Endothelial cell of hepatic sinusoid (primary cell): Measurements from ENCODE around the gene ABHD2.
"Not testable (repeated sequence)": the region's sequence is repeated elsewhere in the genome, so short reads cannot be mapped to it uniquely, and the experiment has no call there.

ENCODE experiments used
- in situ Hi-C: cut with HindIII; loops from 2 replicates; pipeline ENCODE4 v1.10.0; 2017; ENCODE audit warnings: low sequenced_read_pairs

The ABHD2 gene, protein sequence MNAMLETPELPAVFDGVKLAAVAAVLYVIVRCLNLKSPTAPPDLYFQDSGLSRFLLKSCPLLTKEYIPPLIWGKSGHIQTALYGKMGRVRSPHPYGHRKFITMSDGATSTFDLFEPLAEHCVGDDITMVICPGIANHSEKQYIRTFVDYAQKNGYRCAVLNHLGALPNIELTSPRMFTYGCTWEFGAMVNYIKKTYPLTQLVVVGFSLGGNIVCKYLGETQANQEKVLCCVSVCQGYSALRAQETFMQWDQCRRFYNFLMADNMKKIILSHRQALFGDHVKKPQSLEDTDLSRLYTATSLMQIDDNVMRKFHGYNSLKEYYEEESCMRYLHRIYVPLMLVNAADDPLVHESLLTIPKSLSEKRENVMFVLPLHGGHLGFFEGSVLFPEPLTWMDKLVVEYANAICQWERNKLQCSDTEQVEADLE

DNA sequence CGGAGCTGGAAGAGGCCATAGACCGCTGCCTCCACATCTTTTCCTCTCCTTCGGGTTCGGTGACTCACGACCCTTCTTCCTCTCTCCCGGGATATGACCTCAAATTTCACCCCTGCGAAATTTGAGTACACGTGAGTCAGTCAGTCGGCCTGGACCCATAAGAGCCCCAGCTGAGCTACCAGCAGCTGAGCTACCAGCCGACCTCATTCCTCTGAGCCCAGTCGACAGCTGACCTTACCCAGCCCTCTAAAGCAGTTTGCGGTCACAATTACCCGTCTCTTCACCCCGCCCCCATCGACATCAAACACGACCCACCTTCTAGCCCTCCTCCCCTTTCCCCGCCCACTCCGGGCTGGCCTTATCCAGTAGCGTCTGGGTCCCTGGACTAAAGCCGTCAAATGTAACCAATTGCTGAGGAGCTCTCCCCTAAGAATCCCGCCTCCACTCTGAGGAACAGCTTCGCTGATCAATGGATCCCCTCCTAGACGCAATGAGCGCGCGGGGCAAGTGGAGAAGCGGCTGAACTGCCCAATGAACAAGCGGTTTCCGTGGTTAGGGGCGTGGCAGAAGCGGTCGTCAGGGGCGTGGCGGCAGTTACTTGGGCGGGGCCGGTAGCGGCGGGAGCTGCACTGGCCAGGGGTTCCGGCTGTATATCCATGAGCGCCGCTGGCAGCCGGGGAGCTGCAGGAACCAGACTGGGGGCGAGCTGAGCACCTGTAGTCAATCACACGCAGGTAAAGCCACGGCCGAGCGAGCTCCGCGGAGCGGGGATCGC, at the start of gene ABHD2:
Gene ABHD2, plus strand, starts transcription at position 627 of the 775 bp plus-strand sequence. CDS start 27,872 bp downstream, outside the sequence.
- in situ Hi-C loops: no loop called here

DNA sequence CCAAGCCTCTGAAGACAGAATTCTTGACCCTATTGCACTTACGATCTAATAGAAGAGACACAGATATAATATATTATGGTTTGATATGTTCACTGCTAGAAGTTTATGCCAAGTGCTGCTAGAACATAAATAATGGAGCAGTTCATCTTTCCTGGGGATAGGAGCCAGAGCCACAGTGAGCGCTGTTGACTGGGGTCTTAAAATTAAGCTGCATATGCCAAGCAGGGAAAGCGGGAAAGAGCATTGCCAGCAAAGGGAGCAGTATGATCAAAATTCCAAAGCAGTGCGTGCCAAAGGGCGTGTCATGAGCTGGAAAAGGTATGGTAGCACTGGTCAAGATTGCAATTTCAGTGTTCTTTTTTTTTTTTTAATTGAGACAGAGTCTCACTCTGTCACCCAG, 49.1 kb upstream of the ABHD2 start:
- in situ Hi-C loops: no loop called here

DNA sequence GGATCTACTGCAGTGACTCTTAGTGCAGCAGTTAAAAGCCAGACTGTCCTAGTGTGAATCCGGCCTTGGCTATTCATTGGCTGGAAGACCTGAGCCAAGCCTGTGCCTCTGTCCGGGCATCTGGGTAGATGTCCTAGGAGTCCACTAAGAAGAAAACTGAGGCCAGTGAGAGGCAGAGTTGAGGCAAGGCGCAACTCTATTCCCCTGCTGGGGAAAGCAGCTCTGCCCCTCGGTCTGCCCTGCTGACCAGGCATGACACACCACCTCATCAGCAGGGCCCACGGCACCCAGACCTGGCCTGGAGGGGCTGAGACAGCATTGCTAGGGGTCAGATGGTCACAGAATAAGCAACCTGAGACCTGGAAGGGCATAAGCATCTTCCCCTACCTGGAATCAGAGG, 46.7 kb upstream of the ABHD2 start:
- in situ Hi-C loops: no loop called here

DNA sequence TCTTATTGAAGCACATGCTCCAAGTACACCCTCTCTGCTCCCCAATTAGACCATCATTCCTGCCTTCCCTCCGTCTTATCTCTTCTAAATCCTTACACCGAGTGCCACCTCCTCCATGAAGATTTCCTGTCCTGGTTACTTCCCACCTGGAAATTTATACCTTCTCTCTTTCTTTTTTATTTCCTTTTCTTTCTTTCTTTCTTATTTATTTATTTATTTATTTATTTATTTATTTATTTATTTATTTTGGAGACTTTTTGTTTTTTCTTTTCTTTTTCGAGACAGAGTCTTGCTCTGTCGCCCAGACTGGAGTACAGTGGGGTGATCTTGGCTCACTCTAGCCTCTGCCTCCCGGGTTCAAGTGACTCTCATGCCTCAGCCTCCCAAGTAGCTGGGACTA, 45.9 kb upstream of the ABHD2 start:
- in situ Hi-C loops: no loop called here

DNA sequence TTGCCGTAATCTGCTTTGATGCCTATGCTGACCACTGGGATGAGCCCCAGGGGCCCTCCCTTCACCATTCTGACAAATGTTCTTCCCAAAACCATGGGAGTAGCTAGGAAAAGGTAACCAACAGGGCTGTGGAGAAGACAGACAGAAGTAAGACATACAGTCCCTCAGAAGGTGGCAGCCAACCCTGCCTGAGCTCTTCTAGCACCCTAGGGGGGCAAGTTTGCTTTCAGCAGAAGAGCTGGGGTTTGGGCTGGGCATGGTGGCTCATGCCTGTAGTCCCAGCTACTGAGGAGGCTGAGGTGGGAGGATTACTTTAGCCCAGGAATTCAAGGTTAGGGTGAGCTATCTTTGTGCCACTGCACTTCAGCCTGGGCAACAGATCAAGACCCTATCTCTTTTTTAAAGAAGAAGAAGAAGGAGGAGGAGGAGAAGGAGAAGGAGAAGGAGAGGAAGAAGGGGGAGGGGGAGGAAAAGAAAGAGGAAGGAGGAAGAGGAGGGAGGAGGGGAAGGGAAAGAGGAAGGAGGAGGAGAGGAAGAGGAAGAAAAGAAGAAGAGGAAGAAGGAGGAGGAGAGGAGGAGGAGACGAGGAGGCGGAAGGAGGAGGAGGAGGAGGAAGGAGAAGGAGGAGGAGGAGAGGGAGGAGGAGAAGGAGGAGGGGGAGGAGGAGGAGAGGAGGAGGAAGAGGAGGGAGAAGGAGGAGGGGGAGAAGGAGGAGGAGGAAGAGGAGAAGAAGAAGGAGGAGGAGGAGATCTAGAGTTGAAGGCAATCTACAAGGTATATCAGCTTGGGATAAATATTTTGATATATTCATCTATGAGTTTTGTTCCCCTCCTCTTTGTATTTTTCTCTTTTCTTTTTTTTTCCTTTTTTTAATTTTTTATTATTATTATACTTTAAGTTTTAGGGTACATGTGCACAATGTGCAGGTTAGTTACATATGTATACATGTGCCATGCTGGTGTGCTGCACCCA, 44.9 kb upstream of the ABHD2 start:
- in situ Hi-C loops: no loop called here

DNA sequence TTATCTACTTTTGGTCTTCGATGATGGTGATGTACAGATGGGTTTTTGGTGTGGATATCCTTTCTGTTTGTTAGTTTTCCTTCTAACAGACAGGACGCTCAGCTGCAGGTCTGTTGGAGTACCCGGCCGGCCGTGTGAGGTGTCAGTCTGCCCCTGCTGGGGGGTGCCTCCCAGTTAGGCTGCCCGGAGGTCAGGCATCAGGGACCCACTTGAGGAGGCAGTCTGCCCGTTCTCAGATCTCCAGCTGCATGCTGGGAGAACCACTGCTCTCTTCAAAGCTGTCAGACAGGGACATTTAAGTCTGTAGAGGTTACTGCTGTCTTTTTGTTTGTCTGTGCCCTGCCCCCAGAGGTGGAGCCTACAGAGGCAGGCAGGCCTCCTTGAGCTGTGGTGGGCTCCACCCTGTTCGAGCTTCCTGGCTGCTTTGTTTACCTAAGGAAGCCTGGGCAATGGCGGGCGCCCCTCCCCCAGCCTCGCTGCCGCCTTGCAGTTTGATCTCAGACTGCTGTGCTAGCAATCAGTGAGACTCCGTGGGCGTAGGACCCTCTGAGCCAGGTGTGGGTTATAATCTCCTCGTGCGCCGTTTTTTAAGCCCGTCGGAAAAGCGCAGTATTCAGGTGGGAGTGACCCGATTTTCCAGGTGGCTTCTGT, 39.1 kb upstream of the ABHD2 start:
- in situ Hi-C loops: not testable (repeated sequence)

DNA sequence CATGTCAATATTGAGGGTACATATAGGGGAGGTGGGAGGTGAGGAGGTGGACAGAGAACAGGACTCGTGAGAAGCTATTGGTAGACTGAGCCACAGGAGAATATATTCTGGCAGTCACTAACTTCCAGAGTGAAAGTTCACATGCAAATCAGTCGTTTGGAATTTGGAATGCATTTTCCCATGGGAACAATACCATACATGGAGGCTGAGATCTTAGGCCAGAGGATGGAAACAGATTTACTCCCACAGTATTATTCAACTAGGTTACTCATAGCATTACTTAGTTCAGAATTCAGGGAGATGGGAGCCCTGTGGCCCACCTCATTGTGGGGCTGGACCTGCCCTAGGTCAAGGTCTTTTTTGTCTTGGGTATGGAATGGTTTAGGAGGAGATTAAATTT, 36.4 kb upstream of the ABHD2 start:
- in situ Hi-C loops: no loop called here

DNA sequence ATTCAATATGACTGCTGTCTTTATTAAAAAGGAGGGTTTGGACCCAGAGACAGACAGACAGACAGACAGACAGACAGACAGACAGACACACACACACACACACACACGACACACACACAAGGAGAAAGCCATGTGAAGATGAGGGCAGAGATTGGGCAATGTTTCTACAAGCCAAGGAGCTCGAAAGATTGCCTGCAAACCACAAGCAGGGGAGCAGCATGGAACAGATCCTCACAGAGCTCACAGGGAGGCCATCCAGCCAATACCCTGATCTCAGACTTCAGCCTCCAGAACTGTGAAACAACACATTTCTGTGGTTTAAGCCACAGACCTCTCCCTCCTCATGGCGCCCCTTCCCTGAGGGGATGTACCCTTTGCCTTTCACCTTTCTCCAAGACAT, 35.8 kb upstream of the ABHD2 start:
- in situ Hi-C loops: no loop called here

DNA sequence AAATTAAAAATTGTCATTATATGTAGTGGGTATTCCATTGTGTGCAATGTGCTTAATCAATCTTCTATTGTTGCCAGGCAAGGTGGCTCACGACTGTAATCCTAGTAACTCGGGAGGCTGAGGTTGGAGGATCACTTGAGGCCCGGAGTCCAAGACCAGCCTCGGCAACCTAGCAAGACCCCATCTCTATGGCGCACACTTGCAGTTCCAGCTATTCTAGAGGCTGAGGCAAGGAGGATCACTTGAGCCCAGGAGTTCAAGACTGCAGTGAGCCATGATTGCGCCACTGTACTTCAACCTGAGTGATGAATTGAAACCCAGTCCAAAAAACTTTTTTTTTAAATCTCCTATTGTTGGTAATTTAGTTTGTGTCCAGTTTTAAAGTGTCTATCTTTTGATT, 33.4 kb upstream of the ABHD2 start:
- in situ Hi-C loops: loop anchor here (5.0 kb wide), 1 partner anchor 37 kb away; no protein-coding TSS in a partner anchor

DNA sequence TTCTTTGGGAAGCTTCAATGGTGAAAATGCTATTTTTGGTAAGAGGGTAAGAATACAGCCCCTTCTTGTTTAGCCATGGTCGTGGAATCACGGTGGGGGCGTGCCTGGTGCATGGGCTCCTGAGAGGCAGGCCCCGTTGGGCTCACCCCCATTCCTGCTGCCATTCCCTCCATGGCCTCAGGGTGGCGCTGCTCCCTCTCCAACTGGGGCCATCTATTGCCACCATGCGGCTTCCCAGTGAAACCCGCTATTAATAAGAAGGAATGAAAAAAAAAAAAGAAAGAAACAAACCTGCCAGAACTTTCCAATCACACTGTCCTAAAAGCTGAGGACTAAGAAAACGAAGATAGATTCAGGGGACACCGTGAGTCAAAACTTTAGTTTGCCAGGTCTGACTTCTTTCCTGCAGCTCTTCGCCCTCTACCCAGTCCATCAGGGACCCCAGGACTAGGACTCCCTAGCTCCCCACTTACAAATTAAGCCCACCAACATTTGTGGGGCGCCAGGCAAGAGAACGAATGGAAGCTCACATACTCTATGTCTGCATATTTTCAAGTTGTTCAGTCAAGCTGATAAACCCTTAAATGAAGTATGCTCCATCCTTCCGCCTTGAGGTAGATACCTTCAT, 30.6 kb upstream of the ABHD2 start:
- in situ Hi-C loops: loop anchor here (5.0 kb wide), 1 partner anchor 35 kb away; no protein-coding TSS in a partner anchor

DNA sequence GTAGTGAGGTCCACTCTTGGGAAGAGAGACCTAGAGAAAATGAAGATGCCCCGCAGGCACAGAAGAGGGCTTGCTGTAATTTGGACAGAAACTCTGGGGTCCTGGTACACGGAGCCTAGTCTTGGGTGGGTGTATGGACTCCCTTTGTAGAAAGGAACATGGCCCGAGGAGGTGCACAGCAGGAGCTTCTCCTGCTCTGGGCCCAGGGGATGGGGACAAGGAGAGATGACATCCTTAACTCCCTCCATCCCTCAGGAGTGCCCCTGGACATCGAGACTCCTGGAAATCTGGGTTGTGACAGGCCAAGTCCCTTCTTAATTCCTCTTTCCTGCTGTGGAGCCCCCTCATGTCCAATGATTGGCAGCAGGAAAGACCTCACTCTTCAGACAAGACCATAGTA, 29.9 kb upstream of the ABHD2 start:
- in situ Hi-C loops: loop anchor here (5.0 kb wide), 1 partner anchor 34 kb away; no protein-coding TSS in a partner anchor

DNA sequence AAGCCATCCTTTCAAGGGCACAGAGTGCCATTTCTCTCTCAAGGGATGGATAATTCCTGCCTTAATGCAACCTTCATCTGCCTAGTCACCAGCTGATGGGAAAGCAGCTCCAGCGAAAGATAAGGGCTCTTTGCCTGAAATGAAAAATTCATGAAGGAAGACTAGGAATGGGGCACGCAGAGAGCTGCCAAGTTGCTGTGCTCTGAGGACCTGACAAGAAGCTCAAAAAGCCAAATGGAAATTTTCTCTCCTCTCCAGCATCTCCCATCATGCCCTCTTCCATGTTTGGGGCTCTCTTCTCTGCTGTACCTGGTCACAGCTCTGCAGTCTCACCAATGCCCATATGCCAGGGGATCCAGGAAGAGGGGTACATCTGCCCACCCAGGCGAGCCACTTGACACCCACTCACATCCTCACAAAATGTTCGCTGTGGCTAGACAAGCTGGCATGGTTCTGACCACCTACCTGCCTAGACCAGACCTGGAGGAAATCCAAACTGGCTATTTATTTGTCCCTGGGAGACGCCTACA, 29.3 kb upstream of the ABHD2 start:
- in situ Hi-C loops: loop anchor here (5.0 kb wide), 1 partner anchor 33 kb away; no protein-coding TSS in a partner anchor

DNA sequence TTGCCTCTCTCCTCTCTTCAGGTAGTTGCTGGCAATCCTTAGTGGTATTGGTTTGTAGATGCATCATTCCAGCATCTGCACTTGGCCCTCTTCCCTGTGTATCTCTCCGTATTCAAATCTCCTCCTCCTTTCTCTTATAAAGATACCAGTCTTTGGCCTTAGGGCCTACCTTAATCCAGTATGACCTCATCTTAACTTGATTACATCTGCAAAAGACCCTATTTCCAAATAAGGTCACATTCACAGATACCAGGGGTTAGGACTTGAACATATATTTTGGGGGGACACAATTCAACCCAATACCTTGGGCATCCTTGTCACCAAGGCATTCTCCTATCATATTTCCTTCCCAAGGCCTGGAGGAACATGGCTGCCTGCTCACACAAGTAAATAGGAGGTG, 22.0 kb upstream of the ABHD2 start:
- in situ Hi-C loops: no loop called here

DNA sequence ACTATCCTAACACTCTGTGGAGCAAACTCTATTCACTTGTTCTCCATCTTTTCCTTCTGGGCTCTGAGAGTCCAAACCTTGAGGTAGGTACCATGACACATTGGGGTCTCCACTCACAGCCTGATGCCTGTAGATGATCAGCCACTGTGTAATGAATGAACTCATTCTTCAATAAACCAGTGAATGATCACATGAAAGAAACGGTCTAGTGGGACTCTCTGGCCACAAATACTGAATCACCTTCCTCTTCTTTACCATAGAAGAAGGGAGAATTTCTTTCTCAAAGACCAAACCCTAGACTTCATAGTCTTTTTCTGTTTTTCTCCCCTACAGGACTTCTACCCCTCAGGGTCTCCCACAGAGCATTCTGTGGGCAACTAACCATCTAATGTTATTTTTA, 20.5 kb upstream of the ABHD2 start:
- in situ Hi-C loops: no loop called here

DNA sequence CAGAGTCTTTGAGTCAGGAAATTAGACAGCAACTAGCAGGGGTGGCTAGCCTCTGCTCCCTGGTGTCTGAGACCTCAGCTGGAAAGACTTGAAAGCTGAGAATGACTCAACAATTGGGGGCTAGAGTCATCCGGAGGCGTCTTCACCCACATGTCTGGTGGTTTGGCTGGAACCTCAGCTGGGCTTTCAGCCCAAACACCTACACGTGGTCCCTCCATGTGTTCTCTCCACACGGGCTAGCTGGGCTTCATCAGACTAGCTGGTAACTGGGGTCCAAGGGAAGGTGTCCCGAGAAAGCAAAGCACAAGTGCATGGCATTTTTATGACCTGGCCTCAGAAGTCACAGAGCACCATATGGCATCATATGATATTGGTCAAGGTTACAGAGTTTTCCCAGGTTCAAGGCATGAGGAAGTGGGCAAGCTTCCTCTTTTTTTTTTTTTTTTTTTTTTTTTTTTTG, 19.9 kb upstream of the ABHD2 start:
- in situ Hi-C loops: no loop called here

DNA sequence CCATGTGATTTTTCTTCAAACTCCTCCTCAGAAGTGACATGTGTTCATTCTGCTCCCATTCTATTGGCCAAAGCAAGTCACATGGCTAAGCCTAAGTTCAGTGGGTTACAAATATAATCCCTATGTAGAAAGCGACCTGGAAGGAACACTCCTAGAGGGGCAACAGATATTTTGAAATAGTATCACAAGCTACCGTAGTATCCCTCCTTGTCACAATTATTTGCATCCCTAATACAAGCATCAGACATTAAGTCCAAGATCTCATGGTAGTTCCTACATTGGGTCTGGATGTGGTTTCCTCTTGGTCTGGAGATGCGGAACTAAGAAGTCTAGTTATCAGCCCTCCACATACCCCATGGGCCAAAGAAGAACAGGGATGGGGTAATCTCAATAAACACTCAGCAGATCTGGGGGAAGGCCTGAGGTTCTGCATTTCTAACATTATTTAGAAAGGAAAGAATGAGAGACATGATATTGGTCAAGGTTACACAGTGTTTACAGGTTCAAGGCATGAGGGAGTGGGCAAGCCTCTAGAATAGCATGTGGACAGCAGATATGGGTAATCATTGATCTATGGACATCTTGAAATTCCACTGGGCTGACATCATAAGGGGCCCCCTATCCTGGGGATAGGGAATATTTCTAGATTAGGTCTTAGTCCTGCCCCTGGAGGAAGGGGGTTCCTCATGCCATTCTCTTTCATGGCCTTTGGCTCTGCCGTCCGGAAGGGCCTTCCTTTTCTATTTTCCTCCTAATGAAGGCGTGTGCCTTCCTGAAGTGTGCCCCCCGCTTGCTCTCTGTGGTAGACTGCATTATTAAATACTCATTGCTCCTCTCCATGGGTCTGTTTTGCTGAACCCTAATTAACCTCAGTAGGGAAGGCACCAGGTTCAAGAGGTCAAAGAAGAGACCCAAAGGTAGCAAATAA, 17.8 kb upstream of the ABHD2 start:
- in situ Hi-C loops: no loop called here

DNA sequence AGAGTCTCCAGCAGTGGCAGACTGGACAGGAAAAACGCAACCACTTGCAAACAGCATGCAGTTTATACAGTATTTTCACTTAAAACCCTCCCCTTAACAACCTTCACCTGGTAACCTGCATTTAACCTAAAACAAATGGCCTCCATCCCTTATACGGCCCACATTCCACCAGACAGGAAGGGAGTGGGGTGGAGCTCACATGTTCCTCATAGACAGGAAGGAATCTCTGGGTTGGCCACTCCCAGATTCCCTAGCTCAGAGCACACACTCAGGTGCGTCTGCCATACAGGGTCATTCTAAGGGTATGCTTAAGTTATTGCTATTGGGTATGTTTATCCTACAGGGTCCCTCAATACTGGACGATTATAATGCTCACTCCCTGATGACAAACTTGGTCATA, 16.8 kb upstream of the ABHD2 start:
- in situ Hi-C loops: no loop called here

DNA sequence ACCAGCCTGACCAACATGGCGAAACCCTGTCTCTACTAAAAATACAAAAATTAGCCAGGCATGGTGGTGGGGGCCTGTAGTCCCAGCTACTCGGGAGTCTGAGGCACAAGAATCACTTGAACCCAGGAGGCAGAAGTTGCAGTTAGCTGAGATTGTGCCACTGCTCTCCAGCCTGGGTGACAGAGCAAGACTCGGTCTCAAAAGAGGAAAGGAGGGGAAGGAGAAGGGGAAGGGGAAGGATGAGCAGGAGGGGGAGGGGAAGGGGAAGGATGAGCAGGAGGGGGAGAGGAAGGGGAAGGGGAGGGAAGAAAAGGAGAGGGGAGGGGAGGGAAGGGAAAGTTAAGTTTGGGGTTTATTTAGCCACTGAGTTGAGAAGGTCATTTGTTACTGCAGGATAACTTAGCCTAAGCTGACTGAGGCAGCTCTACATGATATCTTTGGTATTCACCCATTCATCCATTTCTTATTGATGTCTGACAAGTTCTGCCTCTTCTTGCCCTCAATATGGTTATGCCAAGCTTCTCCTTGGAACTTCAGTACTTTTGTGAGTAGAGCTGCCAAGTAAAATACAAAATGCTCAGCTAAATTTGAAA, 15.9 kb upstream of the ABHD2 start:
- in situ Hi-C loops: no loop called here
